Right renal pelvis (tissue), 4 donors: Measurements from ENCODE around the gene ANO3. TPM values are rescaled to one million over a fixed set of nuclear protein-coding genes. Genes with fewer than 3 reads are reported as not detected.

ENCODE experiments used
- DNase-seq, 4 donors: peaks; one replicate each; pipeline ENCODE4 v3.0.0-alpha.2; 2013; ENCODE audit warnings: low read depth in 4 of 4, low spot score in 3 of 4, missing footprints in 1 of 4
- polyA plus RNA-seq, 4 donors: library from polyadenylated mRNA; unstranded; fragments of 120-200 nt; gene quantifications; one replicate each; pipeline ENCODE4 v1.2.1, GENCODE V29; 2013; ENCODE audit not compliant: insufficient read length in 4 of 4

The ANO3 gene
- polyA plus RNA-seq, 4 donors = 2.6 to 4.2 (median 3.4) TPM

GRCh38 chr11:26480041-26480440, 148.1 kb downstream of the ANO3 start:
- no peak for DNase-seq

- DNase-seq = no peak
Measured at GRCh38 chr11:26483108-26483507, 151.2 kb downstream of the ANO3 start.

GRCh38 chr11:26490546-26490945, 158.6 kb downstream of the ANO3 start:
- DNase-seq = no peak

GRCh38 chr11:26493616-26494015, 161.7 kb downstream of the ANO3 start:
- no peak for DNase-seq

GRCh38 chr11:26507229-26507628, 175.3 kb downstream of the ANO3 start:
- DNase-seq = no peak

- no peak for DNase-seq
Measured at GRCh38 chr11:26510164-26510563, 178.2 kb downstream of the ANO3 start.

- DNase-seq = no peak
Measured at GRCh38 chr11:26510756-26511155, 178.8 kb downstream of the ANO3 start.

- no peak for DNase-seq
Measured at GRCh38 chr11:26512196-26512595, 180.3 kb downstream of the ANO3 start.

- no peak for DNase-seq
Measured at GRCh38 chr11:26519469-26519868, 187.5 kb downstream of the ANO3 start.

- no peak for DNase-seq
Measured at GRCh38 chr11:26522912-26523610, 191.1 kb downstream of the ANO3 start.

GRCh38 chr11:26527685-26528084, 195.8 kb downstream of the ANO3 start:
- no peak for DNase-seq

GRCh38 chr11:26537341-26537740, 205.4 kb downstream of the ANO3 start:
- no peak for DNase-seq

- DNase-seq = no peak
Measured at GRCh38 chr11:26539517-26539916, 207.6 kb downstream of the ANO3 start.

- no peak for DNase-seq
Measured at GRCh38 chr11:26541870-26542269, 209.9 kb downstream of the ANO3 start.

- no peak for DNase-seq
Measured at GRCh38 chr11:26549176-26549575, 217.2 kb downstream of the ANO3 start.

GRCh38 chr11:26550022-26550421, 218.1 kb downstream of the ANO3 start:
- no peak for DNase-seq

GRCh38 chr11:26551186-26551801, 219.4 kb downstream of the ANO3 start:
- no peak for DNase-seq

GRCh38 chr11:26553182-26553581, 221.3 kb downstream of the ANO3 start:
- DNase-seq = no peak

GRCh38 chr11:26554455-26554854, 222.5 kb downstream of the ANO3 start:
- DNase-seq = no peak

GRCh38 chr11:26556582-26556981, 224.7 kb downstream of the ANO3 start:
- DNase-seq = no peak

GRCh38 chr11:26557666-26558065, 225.7 kb downstream of the ANO3 start:
- DNase-seq = no peak

GRCh38 chr11:26558190-26558589, 226.3 kb downstream of the ANO3 start:
- no peak for DNase-seq
